Activated effector memory CD4-positive, alpha-beta T cell treated with anti-CD3 and anti-CD28 coated beads, Interleukin-2, amount 50 U/mL, for 16 hours (primary cell): ENCODE results near the gene CMIP.

Experiments
- DNase-seq: peaks from one replicate; pipeline ENCODE4 v3.0.0-alpha.2; 2020

The CMIP gene

GRCh38 chr16:81710596-81710995 is 266.0 kb downstream of the CMIP start:
- no peak for DNase-seq

- no peak for DNase-seq
These were observed 267.2 kb downstream of the CMIP start for GRCh38 chr16:81711657-81712319.

DNA sequence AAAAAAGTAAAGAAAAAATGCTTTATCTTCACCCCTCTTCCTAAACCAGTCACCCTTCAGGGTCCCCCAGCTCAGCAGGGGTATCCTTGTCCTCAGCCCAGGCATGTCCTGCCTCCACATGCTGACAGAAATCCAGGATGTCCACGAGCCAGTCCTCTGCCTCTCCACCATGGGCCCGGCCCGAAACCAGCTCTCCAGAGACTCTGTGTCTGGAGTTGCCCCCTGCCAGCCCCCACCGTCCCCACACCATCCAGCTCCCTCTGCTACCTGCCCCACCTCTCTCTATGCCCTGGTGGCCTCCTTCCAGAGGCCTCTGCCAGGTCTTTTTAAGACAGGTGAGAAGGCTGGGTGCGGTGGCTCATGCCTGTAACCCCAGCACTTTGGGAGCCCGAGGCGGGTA is 268.1 kb downstream of the CMIP start:
- DNase-seq: no peak

- DNase-seq: no peak
These were observed 268.7 kb downstream of the CMIP start for GRCh38 chr16:81713295-81713772.

DNA sequence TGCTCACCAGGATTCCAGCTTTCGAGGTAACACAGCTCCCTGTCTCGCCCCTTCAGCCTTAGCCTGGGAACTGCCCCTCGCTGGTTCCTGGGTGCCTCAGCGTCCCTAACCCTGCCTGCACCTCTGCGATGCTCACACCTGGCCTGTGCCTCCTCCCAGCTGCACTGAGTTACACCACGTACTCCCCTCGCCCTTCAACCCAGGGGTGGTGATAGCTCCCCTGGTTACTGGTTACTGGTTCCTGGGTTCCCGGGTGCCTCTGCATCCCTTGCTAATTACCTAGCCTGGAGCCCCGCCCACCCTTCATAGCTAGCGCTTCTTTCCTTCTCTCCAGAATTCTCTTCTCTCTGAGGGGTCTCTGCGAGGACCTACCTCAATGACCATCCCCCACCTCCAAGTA is 269.2 kb downstream of the CMIP start:
- no peak for DNase-seq

- no peak for DNase-seq
These were observed 270.0 kb downstream of the CMIP start for GRCh38 chr16:81714583-81714982.

DNA sequence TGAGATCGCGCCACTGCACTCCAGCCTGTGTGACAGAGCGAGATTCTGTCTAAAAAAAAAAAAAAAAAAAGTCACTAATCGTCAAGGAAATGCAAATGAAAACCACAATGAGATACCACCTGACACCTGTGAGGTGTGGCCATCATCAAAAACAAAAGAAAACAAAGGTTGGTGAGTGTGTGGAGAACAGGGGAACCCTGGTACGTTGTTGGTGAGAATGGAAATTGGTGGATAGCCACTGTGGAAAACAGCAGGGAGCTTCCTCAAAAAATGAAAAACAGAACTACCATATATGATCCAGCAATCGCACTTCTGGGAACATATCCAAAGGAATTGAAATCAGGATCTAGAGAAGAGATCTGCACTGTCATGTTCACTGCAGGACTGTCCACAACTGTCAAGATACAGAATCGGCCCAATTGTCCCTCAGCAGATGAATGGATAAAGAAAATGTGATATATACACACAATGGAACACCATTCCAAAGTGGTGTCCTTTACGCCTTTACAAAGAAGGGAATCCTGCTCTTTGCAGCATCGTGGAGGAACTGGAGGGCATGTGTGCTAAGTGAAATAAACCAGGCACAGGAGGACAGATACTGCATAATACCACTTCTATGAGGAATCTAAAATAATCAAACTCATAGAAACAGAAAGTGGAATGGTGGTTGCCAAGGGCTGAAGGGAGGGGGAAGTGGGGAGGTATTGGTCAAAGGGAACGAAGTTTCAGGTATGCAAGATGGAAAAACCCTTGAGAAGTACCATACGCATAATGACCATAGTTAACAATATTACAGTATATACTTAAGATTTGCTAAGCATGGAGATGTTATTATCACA is 271.0 kb downstream of the CMIP start:
- no peak for DNase-seq

- peak; percentile 79 for DNase-seq
These were observed 272.0 kb downstream of the CMIP start for GRCh38 chr16:81716478-81717225.

GRCh38 chr16:81717662-81718189 is 273.1 kb downstream of the CMIP start:
- peak; percentile 69 for DNase-seq

DNA sequence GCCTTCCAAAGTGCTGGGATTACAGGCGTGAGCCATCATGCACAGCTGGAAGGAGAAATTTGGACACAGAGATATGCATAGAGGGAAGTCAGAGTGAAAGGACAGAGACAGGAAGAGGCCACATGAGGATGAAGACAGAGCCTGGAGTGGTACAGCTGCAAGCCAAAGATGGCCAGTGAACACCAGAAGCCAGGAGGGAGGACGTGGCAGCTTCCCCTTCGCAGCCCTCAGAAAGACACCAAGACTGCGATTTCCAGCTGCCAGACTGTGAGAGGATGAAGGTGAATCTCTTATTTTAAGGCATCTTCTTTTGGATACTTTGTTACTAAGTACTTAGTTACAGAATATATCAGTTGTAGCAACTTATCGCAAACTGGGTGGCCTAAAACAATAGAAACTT is 274.0 kb downstream of the CMIP start:
- DNase-seq: no peak

GRCh38 chr16:81719993-81720392 is 275.4 kb downstream of the CMIP start:
- no peak for DNase-seq

- DNase-seq: no peak
These were observed 276.6 kb downstream of the CMIP start for GRCh38 chr16:81720973-81721906.

- DNase-seq: no peak
These were observed 278.6 kb downstream of the CMIP start for GRCh38 chr16:81723098-81723723.

DNA sequence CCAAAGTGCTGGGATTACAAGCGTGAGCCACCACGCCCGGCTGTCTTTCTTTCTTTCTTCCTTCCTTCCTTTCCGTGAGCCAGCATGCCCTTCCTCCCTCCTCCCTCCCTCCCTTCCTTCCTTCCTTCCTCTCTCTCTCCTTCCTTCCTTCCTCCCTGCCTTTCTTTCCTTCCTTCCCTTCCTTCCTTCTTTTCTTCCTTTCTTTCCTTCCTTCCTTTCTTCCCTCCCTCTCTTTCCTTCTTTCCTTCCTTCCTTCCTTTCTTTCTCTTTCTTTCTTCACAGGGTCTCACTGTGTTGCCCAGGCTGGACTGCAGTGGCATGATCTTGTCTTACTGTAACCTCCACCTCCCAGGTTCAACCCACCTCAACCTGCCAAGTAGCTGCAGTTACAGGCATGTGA is 283.8 kb downstream of the CMIP start:
- DNase-seq: no peak

GRCh38 chr16:81729451-81729850 is 284.8 kb downstream of the CMIP start:
- no peak for DNase-seq

- peak; percentile 86 for DNase-seq
These were observed 285.8 kb downstream of the CMIP start for GRCh38 chr16:81730090-81731051.

- no peak for DNase-seq
These were observed 287.0 kb downstream of the CMIP start for GRCh38 chr16:81731649-81732048.

- no peak for DNase-seq
These were observed 288.1 kb downstream of the CMIP start for GRCh38 chr16:81732699-81733098.

DNA sequence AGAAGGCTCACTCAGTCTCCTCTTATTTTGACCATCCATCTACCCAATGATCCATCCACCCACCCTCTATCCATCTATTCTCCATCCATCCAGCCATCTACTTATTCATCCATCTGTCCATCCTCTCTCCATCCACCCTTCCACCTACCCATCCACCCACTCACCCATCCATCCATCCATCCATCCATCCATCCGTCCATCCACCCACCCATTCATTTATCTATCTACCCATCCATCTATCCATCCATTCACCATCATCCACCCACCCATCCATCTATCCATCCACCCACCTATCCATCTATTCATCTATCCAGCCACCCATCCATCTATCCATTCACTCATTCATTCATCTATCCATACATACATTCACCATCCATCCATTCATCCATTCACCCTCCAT is 288.7 kb downstream of the CMIP start:
- no peak for DNase-seq
